Motor neuron (in vitro differentiated cells): Measurements from ENCODE around the gene CD28. TPM values are rescaled to one million over a fixed set of nuclear protein-coding genes. Genes with fewer than 3 reads are reported as not detected.

Source experiments
- ATAC-seq, 8 experiments: fragments of 200-7000 bp; cut with Tn5 transposase; replicated peaks in 6 of 8; 2 replicates each; pipeline ENCODE4 v1.8.0; 2021; ENCODE audit warnings: mild to moderate bottlenecking in 8 of 8, moderate library complexity in 8 of 8
- H3K27ac ChIP-seq, 2 donors: fragments of 250-450 bp; sonication (Bioruptor Pico); 2 replicates each; pipeline ENCODE4 v1.9.0; 2021; ENCODE audit warnings: antibody characterized with exemption in 2 of 2, mild to moderate bottlenecking in 2 of 2, moderate library complexity in 1 of 2
- H3K4me1 ChIP-seq, 2 donors: fragments of 250-450 bp; sonication (Bioruptor Pico); replicated peaks in 1 of 2; 2 replicates each; pipeline ENCODE4 v1.6.1; 2021; ENCODE audit warnings: antibody characterized with exemption in 2 of 2, mild to moderate bottlenecking in 2 of 2, moderate library complexity in 1 of 2
- H3K4me3 ChIP-seq, 5 donors: fragments of 250-450 bp; sonication (Bioruptor Pico); 2 replicates each; pipeline ENCODE4 v1.9.0; 2021; ENCODE audit warnings: antibody characterized with exemption in 5 of 5, mild to moderate bottlenecking in 5 of 5, moderate library complexity in 4 of 5
- WGBS, 10 experiments: fragments of 450-650 bp; shearing (Covaris generic); methylation state at CpG; one replicate each; pipeline ENCODE4 v1.0.0; 2022; 5-methylcytosine and 5-hydroxymethylcytosine counted together
- in situ Hi-C, 9 experiments: fragments of 400-800 bp; cut with MboI; loops; one replicate each; pipeline ENCODE4 v1.15.0; 2021; ENCODE audit warnings: low sequenced_read_pairs in 9 of 9, low pct_unique_long_range_greater_than_20kb in 2 of 9; ENCODE audit not compliant: unreplicated experiment in 9 of 9
- total RNA-seq, 8 experiments: library from RNA; unstranded; fragments of 300-600 nt; gene quantifications; 2 replicates each; pipeline versions ENCODE4 v1.2.3 to v1.2.4, GENCODE V29; 2022

The CD28 gene
- total RNA-seq, 8 experiments from 2014 or later = 0.05 to 0.33 (median 0.09) TPM; not detected in 2

- H3K27ac ChIP-seq = no peak overlapping the region
- H3K4me1 ChIP-seq = peaks cover 8 to 12% of the 10 kb centered on the region in 2 donors
- in situ Hi-C loops = no loop called here
- WGBS, 10 experiments = 69 to 100% (median 92%) methylated on average over 2 to 4 of the region's 4 CpGs; no CpG with 5 or more reads in 1 of the 10 experiments
- no peak for ATAC-seq
- H3K4me3 ChIP-seq = no peak overlapping the region
Observed at GRCh38 chr2:203744091-203744490, 37.7 kb downstream of the CD28 start.

- ATAC-seq = no peak
- in situ Hi-C loops = no loop called here
- H3K4me1 ChIP-seq = peaks cover 8 to 11% of the 10 kb centered on the region in 2 donors
- no peak overlapping the region for H3K4me3 ChIP-seq
- 75 to 100% (median 100%) methylated on average over 1 of the region's 1 CpG for WGBS, 10 experiments
- H3K27ac ChIP-seq = no peak overlapping the region
Observed at GRCh38 chr2:203745267-203745666, 38.8 kb downstream of the CD28 start.

GRCh38 chr2:203748331-203749126 is 42.1 kb downstream of the CD28 start:
- no peak overlapping the region for H3K27ac ChIP-seq
- H3K4me1 ChIP-seq = no peaks in the 10 kb centered on the region
- H3K4me3 ChIP-seq = no peak overlapping the region
- WGBS, 10 experiments = 75 to 100% (median 87%) methylated on average over 1 to 4 of the region's 4 CpGs; no CpG with 5 or more reads in 1 of the 10 experiments
- in situ Hi-C loops = no loop called here
- no peak for ATAC-seq

GRCh38 chr2:203750346-203751068 is 44.1 kb downstream of the CD28 start:
- ATAC-seq = no peak
- in situ Hi-C loops = no loop called here
- Histone ChIP-seq H3K4me1 (no peaks in the 10 kb centered on the region), H3K27ac (no peak overlapping the region), H3K4me3 (no peak overlapping the region)
- WGBS, 10 experiments = 33 to 96% (median 87%) methylated on average over 1 to 6 of the region's 6 CpGs

- in situ Hi-C loops = no loop called here
- Histone ChIP-seq H3K4me3 (no peak overlapping the region), H3K4me1 (no peaks in the 10 kb centered on the region), H3K27ac (no peak overlapping the region)
- 0 to 100% (median 85%) methylated on average over 1 to 2 of the region's 2 CpGs; no CpG with 5 or more reads in 1 of the 10 experiments for WGBS, 10 experiments
- ATAC-seq = peak in 2 of 8 experiments; percentile 74 to 75
Observed at GRCh38 chr2:203751685-203752271, 45.3 kb downstream of the CD28 start.

GRCh38 chr2:203756161-203756560 is 49.7 kb downstream of the CD28 start:
- in situ Hi-C loops = no loop called here
- Histone ChIP-seq H3K4me3 (no peak overlapping the region), H3K4me1 (no peaks in the 10 kb centered on the region), H3K27ac (no peak overlapping the region)
- WGBS, 10 experiments = 20 to 86% (median 56%) methylated on average over 1 of the region's 1 CpG; no CpG with 5 or more reads in 2 of the 10 experiments
- ATAC-seq = no peak

GRCh38 chr2:203758841-203759689 is 52.6 kb downstream of the CD28 start:
- in situ Hi-C loops = no loop called here
- ATAC-seq = peak in 2 of 8 experiments; percentile 72 to 73
- no peak overlapping the region for H3K4me3 ChIP-seq
- 0 to 100% (median 83%) methylated on average over 1 to 2 of the region's 4 CpGs; no CpG with 5 or more reads in 5 of the 10 experiments for WGBS, 10 experiments
- no peaks in the 10 kb centered on the region for H3K4me1 ChIP-seq
- no peak overlapping the region for H3K27ac ChIP-seq

- in situ Hi-C loops = no loop called here
- H3K4me1 ChIP-seq = no peaks in the 10 kb centered on the region
- no peak overlapping the region for H3K4me3 ChIP-seq
- peak in 2 of 8 experiments; percentile 86 to 93 for ATAC-seq
- WGBS, 10 experiments = 49 to 100% (median 63%) methylated on average over 1 to 3 of the region's 4 CpGs; no CpG with 5 or more reads in 5 of the 10 experiments
- H3K27ac ChIP-seq = no peak overlapping the region
Observed at GRCh38 chr2:203759690-203760365, 53.4 kb downstream of the CD28 start.

GRCh38 chr2:203761121-203761520 is 54.7 kb downstream of the CD28 start:
- no peak overlapping the region for H3K27ac ChIP-seq
- no peaks in the 10 kb centered on the region for H3K4me1 ChIP-seq
- WGBS, 10 experiments = 83 to 100% (median 100%) methylated on average over 1 of the region's 1 CpG; no CpG with 5 or more reads in 5 of the 10 experiments
- ATAC-seq = no peak
- no peak overlapping the region for H3K4me3 ChIP-seq
- in situ Hi-C loops = no loop called here

- no peak for ATAC-seq
- H3K27ac ChIP-seq = no peak overlapping the region
- in situ Hi-C loops = no loop called here
- 11 to 90% (median 50%) methylated on average over 1 of the region's 1 CpG; no CpG with 5 or more reads in 4 of the 10 experiments for WGBS, 10 experiments
- no peak overlapping the region for H3K4me3 ChIP-seq
- H3K4me1 ChIP-seq = no peaks in the 10 kb centered on the region
Observed at GRCh38 chr2:203763241-203763937, 57.0 kb downstream of the CD28 start.

GRCh38 chr2:203763938-203764664 is 57.7 kb downstream of the CD28 start:
- H3K4me1 ChIP-seq = no peaks in the 10 kb centered on the region
- H3K27ac ChIP-seq = no peak overlapping the region
- no peak for ATAC-seq
- no peak overlapping the region for H3K4me3 ChIP-seq
- in situ Hi-C loops = no loop called here
- WGBS, 10 experiments = 20 to 96% (median 63%) methylated on average over 2 to 8 of the region's 10 CpGs; no CpG with 5 or more reads in 1 of the 10 experiments
